Measurements from ENCODE around the gene GID4. TPM values are rescaled to one million over a fixed set of nuclear protein-coding genes. Genes with fewer than 3 reads are reported as not detected.

GID4 gene
- total RNA-seq, 1 experiment from 2014 or later = 4.4 TPM

- peaks cover 8% of the 10 kb centered on the region; the same call in 1 of the 2 replicates for H3K36me3 ChIP-seq
Observed at GRCh38 chr17:18006495-18007239, 32.5 kb upstream of the GID4 start.

GRCh38 chr17:18008496-18009268, 30.5 kb upstream of the GID4 start:
- no peaks in the 10 kb centered on the region for H3K27me3 ChIP-seq (replicated peaks)
- H3K9me3 ChIP-seq (replicated peaks) = no peaks in the 10 kb centered on the region
- no peak overlapping the region for H3K4me3 ChIP-seq
- H3K27ac ChIP-seq = peak overlapping the region; percentile 41
- peaks cover 15% of the 10 kb centered on the region for H3K4me1 ChIP-seq (replicated peaks)
- peak in 1 of 2 experiments; percentile 38 for DNase-seq (ENCODE audit: low read depth in 1 of 2, low spot score in 2 of 2)
- peaks cover 8% of the 10 kb centered on the region; the same call in 1 of the 2 replicates for H3K36me3 ChIP-seq

More at GRCh38 chr17:18006495-18007239, 32.5 kb upstream of the GID4 start:
- peaks cover 15% of the 10 kb centered on the region for H3K4me1 ChIP-seq (replicated peaks)
- no peak overlapping the region for H3K27ac ChIP-seq
- no peak for DNase-seq (ENCODE audit: low read depth in 1 of 2, low spot score in 2 of 2)
- H3K9me3 ChIP-seq (replicated peaks) = no peaks in the 10 kb centered on the region
- no peaks in the 10 kb centered on the region for H3K27me3 ChIP-seq (replicated peaks)
- no peak overlapping the region for H3K4me3 ChIP-seq

GRCh38 chr17:18009609-18010420, 29.4 kb upstream of the GID4 start:
- no peaks in the 10 kb centered on the region for H3K9me3 ChIP-seq (replicated peaks)
- no peak overlapping the region for H3K4me3 ChIP-seq
- DNase-seq (ENCODE audit: low read depth in 1 of 2, low spot score in 2 of 2) = no peak
- peaks cover 8% of the 10 kb centered on the region; the same call in 1 of the 2 replicates for H3K36me3 ChIP-seq
- peak overlapping the region; percentile 22; the same call in 1 of the 2 replicates for H3K27ac ChIP-seq
- no peaks in the 10 kb centered on the region for H3K27me3 ChIP-seq (replicated peaks)
- peaks cover 15% of the 10 kb centered on the region for H3K4me1 ChIP-seq (replicated peaks)

GRCh38 chr17:18011286-18011685, 27.9 kb upstream of the GID4 start:
- H3K4me1 ChIP-seq (replicated peaks) = peaks cover 15% of the 10 kb centered on the region
- DNase-seq (ENCODE audit: low read depth in 1 of 2, low spot score in 2 of 2) = no peak
- H3K27ac ChIP-seq = no peak overlapping the region
- no peak overlapping the region for H3K4me3 ChIP-seq
- H3K36me3 ChIP-seq = peaks cover 8% of the 10 kb centered on the region; the same call in 1 of the 2 replicates
- no peaks in the 10 kb centered on the region for H3K9me3 ChIP-seq (replicated peaks)
- no peaks in the 10 kb centered on the region for H3K27me3 ChIP-seq (replicated peaks)

- H3K27me3 ChIP-seq (replicated peaks) = no peaks in the 10 kb centered on the region
- 0 out of 2 replicates have a peak, but pooled peaks cover 5% of the 10 kb centered on the region for H3K36me3 ChIP-seq
- DNase-seq (ENCODE audit: low read depth in 1 of 2, low spot score in 2 of 2) = no peak
- H3K4me1 ChIP-seq (replicated peaks) = peaks cover 19% of the 10 kb centered on the region
- no peaks in the 10 kb centered on the region for H3K9me3 ChIP-seq (replicated peaks)
- no peak overlapping the region for H3K4me3 ChIP-seq
- no peak overlapping the region for H3K27ac ChIP-seq
Observed at GRCh38 chr17:18014006-18014405, 25.2 kb upstream of the GID4 start.

GRCh38 chr17:18015593-18015992, 23.6 kb upstream of the GID4 start:
- Histone ChIP-seq H3K9me3 (replicated peaks) (no peaks in the 10 kb centered on the region), H3K27me3 (replicated peaks) (no peaks in the 10 kb centered on the region), H3K4me3 (no peak overlapping the region), H3K36me3 (no peaks in the 10 kb centered on the region), H3K4me1 (replicated peaks) (peaks cover 14% of the 10 kb centered on the region), H3K27ac (no peak overlapping the region)
- DNase-seq (ENCODE audit: low read depth in 1 of 2, low spot score in 2 of 2) = no peak

- H3K36me3 ChIP-seq = peaks cover 3% of the 10 kb centered on the region; the same call in 1 of the 2 replicates
- H3K4me3 ChIP-seq = no peak overlapping the region
- no peaks in the 10 kb centered on the region for H3K9me3 ChIP-seq (replicated peaks)
- H3K27me3 ChIP-seq (replicated peaks) = no peaks in the 10 kb centered on the region
- H3K4me1 ChIP-seq (replicated peaks) = peaks cover 14% of the 10 kb centered on the region
- H3K27ac ChIP-seq = no peak overlapping the region
- DNase-seq (ENCODE audit: low read depth in 1 of 2, low spot score in 2 of 2) = no peak
Observed at GRCh38 chr17:18016426-18016825, 22.8 kb upstream of the GID4 start.

- Histone ChIP-seq H3K4me1 (replicated peaks) (peaks cover 14% of the 10 kb centered on the region), H3K27me3 (replicated peaks) (no peaks in the 10 kb centered on the region), H3K4me3 (no peak overlapping the region), H3K36me3 (peaks cover 7% of the 10 kb centered on the region; the same call in 1 of the 2 replicates), H3K9me3 (replicated peaks) (no peaks in the 10 kb centered on the region), H3K27ac (no peak overlapping the region)
- no peak for DNase-seq (ENCODE audit: low read depth in 1 of 2, low spot score in 2 of 2)
Observed at GRCh38 chr17:18017958-18018357, 21.2 kb upstream of the GID4 start.

GRCh38 chr17:18018411-18018921, 20.7 kb upstream of the GID4 start:
- Histone ChIP-seq H3K9me3 (replicated peaks) (no peaks in the 10 kb centered on the region), H3K4me3 (no peak overlapping the region), H3K27me3 (replicated peaks) (no peaks in the 10 kb centered on the region), H3K27ac (no peak overlapping the region), H3K4me1 (replicated peaks) (peaks cover 14% of the 10 kb centered on the region), H3K36me3 (peaks cover 7% of the 10 kb centered on the region; the same call in 1 of the 2 replicates)
- DNase-seq (ENCODE audit: low read depth in 1 of 2, low spot score in 2 of 2) = no peak

- no peak overlapping the region for H3K27ac ChIP-seq
- H3K4me1 ChIP-seq (replicated peaks) = peaks cover 14% of the 10 kb centered on the region
- peaks cover 7% of the 10 kb centered on the region; the same call in 1 of the 2 replicates for H3K36me3 ChIP-seq
- no peaks in the 10 kb centered on the region for H3K9me3 ChIP-seq (replicated peaks)
- no peak overlapping the region for H3K4me3 ChIP-seq
- no peak for DNase-seq (ENCODE audit: low read depth in 1 of 2, low spot score in 2 of 2)
- H3K27me3 ChIP-seq (replicated peaks) = no peaks in the 10 kb centered on the region
Observed at GRCh38 chr17:18019838-18020154, 19.4 kb upstream of the GID4 start.

- no peak overlapping the region for H3K27ac ChIP-seq
- DNase-seq (ENCODE audit: low read depth in 1 of 2, low spot score in 2 of 2) = no peak
Observed at GRCh38 chr17:18020971-18021370, 18.2 kb upstream of the GID4 start.

GRCh38 chr17:18021372-18021771, 17.8 kb upstream of the GID4 start:
- no peak overlapping the region for H3K4me3 ChIP-seq
- H3K27me3 ChIP-seq (replicated peaks) = no peaks in the 10 kb centered on the region
- no peak overlapping the region for H3K27ac ChIP-seq
- no peaks in the 10 kb centered on the region for H3K9me3 ChIP-seq (replicated peaks)
- DNase-seq (ENCODE audit: low read depth in 1 of 2, low spot score in 2 of 2) = no peak
- peaks cover 28% of the 10 kb centered on the region for H3K4me1 ChIP-seq (replicated peaks)
- peaks cover 10% of the 10 kb centered on the region for H3K36me3 ChIP-seq

More at GRCh38 chr17:18020971-18021370, 18.2 kb upstream of the GID4 start:
- Histone ChIP-seq H3K9me3 (replicated peaks) (no peaks in the 10 kb centered on the region), H3K4me3 (no peak overlapping the region), H3K27me3 (replicated peaks) (no peaks in the 10 kb centered on the region), H3K36me3 (peaks cover 10% of the 10 kb centered on the region), H3K4me1 (replicated peaks) (peaks cover 24% of the 10 kb centered on the region)

- Histone ChIP-seq H3K4me1 (replicated peaks) (peaks cover 15% of the 10 kb centered on the region), H3K27me3 (replicated peaks) (no peaks in the 10 kb centered on the region), H3K4me3 (no peak overlapping the region), H3K9me3 (replicated peaks) (no peaks in the 10 kb centered on the region), H3K27ac (no peak overlapping the region), H3K36me3 (peaks cover 10% of the 10 kb centered on the region)
- DNase-seq (ENCODE audit: low read depth in 1 of 2, low spot score in 2 of 2) = no peak
Observed at GRCh38 chr17:18025241-18025944, 13.8 kb upstream of the GID4 start.

All from SJSA1 (cell line).